Loucy (cell line): ENCODE data around the gene GALNT9.

Experiments used
- EZH2phosphoT487 ChIP-seq: fragments of 200-600 bp; IDR thresholded peaks from 2 replicates; pipeline ENCODE4 v1.6.1; 2018; ENCODE audit warnings: antibody characterized with exemption, mild to moderate bottlenecking, moderate library complexity, borderline replicate concordance
- TF ChIP-seq, protein P1 (sequence below): fragments of 200-600 bp; sonication (generic); conservative IDR thresholded peaks from 2 replicates; pipeline ENCODE4 v1.5.1; 2014; ENCODE audit warnings: mild to moderate bottlenecking, antibody characterized with exemption, low read length

DNA sequence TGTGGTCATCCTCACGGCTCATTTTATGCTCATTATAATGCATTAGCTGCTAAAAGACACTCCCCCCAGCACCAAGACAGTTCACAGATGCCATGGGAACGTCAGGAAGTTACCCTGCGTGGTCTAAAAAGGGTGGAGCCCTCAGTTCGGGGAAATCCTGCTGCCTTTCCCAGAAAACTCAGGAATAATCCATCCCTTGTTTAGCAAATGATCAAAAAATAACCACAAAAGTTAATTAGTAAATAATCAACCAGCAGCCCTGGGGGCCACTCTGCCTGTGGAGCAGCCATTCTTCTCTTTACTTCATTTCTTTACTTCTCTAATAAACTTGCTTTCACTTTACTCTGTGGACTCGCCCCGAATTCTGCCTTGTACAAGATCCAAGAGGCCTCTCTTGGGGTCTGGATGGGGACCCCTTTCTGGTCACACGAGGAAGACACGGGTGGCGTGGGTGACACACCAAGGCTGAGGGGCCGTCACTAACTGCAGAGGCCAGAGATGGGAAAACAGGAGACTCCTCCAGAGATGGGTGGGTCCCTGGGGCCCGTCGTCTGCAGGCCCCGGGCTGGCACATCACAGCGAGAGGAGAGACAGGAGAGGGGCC lies 119.7 kb downstream of the GALNT9 start:
- TF ChIP-seq, protein P1, sequence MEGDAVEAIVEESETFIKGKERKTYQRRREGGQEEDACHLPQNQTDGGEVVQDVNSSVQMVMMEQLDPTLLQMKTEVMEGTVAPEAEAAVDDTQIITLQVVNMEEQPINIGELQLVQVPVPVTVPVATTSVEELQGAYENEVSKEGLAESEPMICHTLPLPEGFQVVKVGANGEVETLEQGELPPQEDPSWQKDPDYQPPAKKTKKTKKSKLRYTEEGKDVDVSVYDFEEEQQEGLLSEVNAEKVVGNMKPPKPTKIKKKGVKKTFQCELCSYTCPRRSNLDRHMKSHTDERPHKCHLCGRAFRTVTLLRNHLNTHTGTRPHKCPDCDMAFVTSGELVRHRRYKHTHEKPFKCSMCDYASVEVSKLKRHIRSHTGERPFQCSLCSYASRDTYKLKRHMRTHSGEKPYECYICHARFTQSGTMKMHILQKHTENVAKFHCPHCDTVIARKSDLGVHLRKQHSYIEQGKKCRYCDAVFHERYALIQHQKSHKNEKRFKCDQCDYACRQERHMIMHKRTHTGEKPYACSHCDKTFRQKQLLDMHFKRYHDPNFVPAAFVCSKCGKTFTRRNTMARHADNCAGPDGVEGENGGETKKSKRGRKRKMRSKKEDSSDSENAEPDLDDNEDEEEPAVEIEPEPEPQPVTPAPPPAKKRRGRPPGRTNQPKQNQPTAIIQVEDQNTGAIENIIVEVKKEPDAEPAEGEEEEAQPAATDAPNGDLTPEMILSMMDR = no peak
- no peak for TF ChIP-seq EZH2phosphoT487
